NOMO-1 (cell line): ENCODE results near the gene LHB.
"Not testable (repeated sequence)": the region's sequence is repeated elsewhere in the genome, so short reads cannot be mapped to it uniquely, and the experiment has no call there.

ENCODE experiments used
- DNase-seq, 2 experiments: peaks; one replicate each; lab custom pipeline; 2025; ENCODE audit not compliant: unreplicated experiment in 2 of 2; lab: John Stamatoyannopoulos, UW

The LHB gene

GRCh38 chr19:49017041-49017665, at the start of gene LHB:
LHB (minus strand) TSS chr19:49017091; CDS start chr19:49017081, 10 bp downstream.
- DNase-seq: no peak

- DNase-seq: no peak
These were observed 49.1 kb upstream of the LHB start for GRCh38 chr19:49065905-49066512.

GRCh38 chr19:49064768-49065611, 48.1 kb upstream of the LHB start, which contains the start of gene NTF4:
NTF4 (minus strand) TSS chr19:49064818; CDS start chr19:49061997, 2,821 bp downstream.
- no peak for DNase-seq

GRCh38 chr19:49064029-49064629, 47.2 kb upstream of the LHB start:
- DNase-seq: no peak

- DNase-seq: no peak
These were observed 44.6 kb upstream of the LHB start for GRCh38 chr19:49061445-49061844.

- DNase-seq: no peak
These were observed 44.1 kb upstream of the LHB start for GRCh38 chr19:49061000-49061399.

- DNase-seq: no peak
These were observed 42.2 kb upstream of the LHB start for GRCh38 chr19:49059053-49059452.

GRCh38 chr19:49058562-49058961, 41.7 kb upstream of the LHB start:
- no peak for DNase-seq

- DNase-seq: no peak
These were observed 40.8 kb upstream of the LHB start, which contains the start of gene CGB7 for GRCh38 chr19:49057636-49058234. CGB7 (minus strand) TSS chr19:49057749; CDS start chr19:49055375, 2,374 bp downstream.

- not testable (repeated sequence) for DNase-seq
These were observed 40.2 kb upstream of the LHB start for GRCh38 chr19:49056902-49057596.

GRCh38 chr19:49056101-49056901, 39.4 kb upstream of the LHB start:
- peak; percentile 42 to 57 for DNase-seq

- DNase-seq: not testable (repeated sequence)
These were observed 33.6 kb upstream of the LHB start for GRCh38 chr19:49050376-49051033.

GRCh38 chr19:49049834-49050233, 32.9 kb upstream of the LHB start:
- not testable (repeated sequence) for DNase-seq

- not testable (repeated sequence) for DNase-seq
These were observed 32.1 kb upstream of the LHB start, which contains the start of gene CGB8 for GRCh38 chr19:49049011-49049410. CGB8 (minus strand) TSS chr19:49049111; CDS start chr19:49048739, 372 bp downstream.

- not testable (repeated sequence) for DNase-seq
These were observed 26.7 kb upstream of the LHB start, which contains the start of gene CGB5 for GRCh38 chr19:49043548-49043947. CGB5 (plus strand) TSS chr19:49043848; CDS start chr19:49044210, 362 bp downstream.

GRCh38 chr19:49042666-49043065, 25.8 kb upstream of the LHB start:
- not testable (repeated sequence) for DNase-seq

GRCh38 chr19:49042177-49042576, 25.3 kb upstream of the LHB start:
- no peak for DNase-seq

- not testable (repeated sequence) for DNase-seq
These were observed 22.8 kb upstream of the LHB start for GRCh38 chr19:49039736-49040135.
